Activated T-cell treated with anti-CD3 and anti-CD28 coated beads, Interleukin-2, amount 50 U/mL, for 4 hours (primary cell): ENCODE data around the gene CFAP68. TPM values are rescaled to one million over a fixed set of nuclear protein-coding genes. Genes with fewer than 3 reads are reported as not detected.

ENCODE experiments used
- ATAC-seq, 2 donors: fragments of 200-7000 bp; cut with Tn5 transposase; one replicate each; pipeline ENCODE4 v1.10.0; 2021
- DNase-seq: peaks from one replicate; pipeline ENCODE4 v3.0.0-alpha.2; 2020
- H3K27me3 Mint-ChIP-seq: one replicate; pipeline ENCODE4 v1.8.0; 2021; ENCODE audit warnings: low read depth, mixed read lengths
- H3K36me3 Mint-ChIP-seq: one replicate; pipeline ENCODE4 v1.8.0; 2022; ENCODE audit warnings: mixed read lengths; ENCODE audit not compliant: insufficient read depth
- H3K4me1 Mint-ChIP-seq: one replicate; pipeline ENCODE4 v1.8.0; 2021; ENCODE audit warnings: low read depth, mixed read lengths
- H3K4me3 Mint-ChIP-seq: one replicate; pipeline ENCODE4 v1.8.0; 2021; ENCODE audit warnings: mild to moderate bottlenecking, moderate library complexity, mixed read lengths
- H3K9me3 Mint-ChIP-seq: one replicate; pipeline ENCODE4 v1.8.0; 2021; ENCODE audit warnings: mixed read lengths
- total RNA-seq, 3 donors: library from RNA; stranded (reverse); gene quantifications; one replicate each; pipeline ENCODE4 v1.2.1, GENCODE V29; 2021

Gene CFAP68
- 10 to 100 TPM; 16.9 to 25.3 (median 17.9) TPM for total RNA-seq

- DNase-seq (peak; percentile 91), ATAC-seq (peak; percentile 90)
- H3K4me1 Mint-ChIP-seq = peaks cover 12% of the 10 kb centered on the region
- H3K9me3 Mint-ChIP-seq = no peaks in the 10 kb centered on the region
- no peaks in the 10 kb centered on the region for H3K27me3 Mint-ChIP-seq
- peaks cover 10% of the 10 kb centered on the region for H3K36me3 Mint-ChIP-seq
- peak within 1 kb of the TSS; percentile 87 for H3K4me3 Mint-ChIP-seq
Measured at GRCh38 chr11:111878849-111879636, at the start of gene CFAP68, which contains the start of gene FDXACB1. Gene CFAP68 (plus strand): TSS chr11:111879541. CDS start chr11:111879561, 20 bp downstream. Gene FDXACB1 (minus strand): TSS chr11:111879165. CDS start chr11:111879132, 33 bp downstream.

- H3K27me3 Mint-ChIP-seq = no peaks in the 10 kb centered on the region
- no peak overlapping the region for H3K4me3 Mint-ChIP-seq
- no peak for DNase-seq
- H3K36me3 Mint-ChIP-seq = peaks cover 46% of the 10 kb centered on the region
- H3K4me1 Mint-ChIP-seq = peaks cover 8% of the 10 kb centered on the region
- ATAC-seq = no peak
- H3K9me3 Mint-ChIP-seq = no peaks in the 10 kb centered on the region
Measured at GRCh38 chr11:111833524-111833923, 45.8 kb upstream of the CFAP68 start.

- ATAC-seq (no peak), DNase-seq (no peak)
- H3K27me3 Mint-ChIP-seq = no peaks in the 10 kb centered on the region
- H3K36me3 Mint-ChIP-seq = peaks cover 39% of the 10 kb centered on the region
- no peaks in the 10 kb centered on the region for H3K9me3 Mint-ChIP-seq
- H3K4me1 Mint-ChIP-seq = no peaks in the 10 kb centered on the region
- H3K4me3 Mint-ChIP-seq = no peak overlapping the region
Measured at GRCh38 chr11:111834432-111835163, 44.7 kb upstream of the CFAP68 start.

GRCh38 chr11:111835665-111836064, 43.7 kb upstream of the CFAP68 start:
- Mint-ChIP-seq H3K9me3 (no peaks in the 10 kb centered on the region), H3K4me3 (no peak overlapping the region), H3K27me3 (no peaks in the 10 kb centered on the region), H3K36me3 (peaks cover 38% of the 10 kb centered on the region), H3K4me1 (no peaks in the 10 kb centered on the region)
- no peak for DNase-seq
- ATAC-seq = no peak

GRCh38 chr11:111836162-111836561, 43.2 kb upstream of the CFAP68 start:
- H3K36me3 Mint-ChIP-seq = peaks cover 38% of the 10 kb centered on the region
- ATAC-seq (no peak), DNase-seq (no peak)
- H3K4me1 Mint-ChIP-seq = no peaks in the 10 kb centered on the region
- H3K9me3 Mint-ChIP-seq = no peaks in the 10 kb centered on the region
- no peaks in the 10 kb centered on the region for H3K27me3 Mint-ChIP-seq
- H3K4me3 Mint-ChIP-seq = no peak overlapping the region

GRCh38 chr11:111836721-111837120, 42.6 kb upstream of the CFAP68 start:
- H3K9me3 Mint-ChIP-seq = no peaks in the 10 kb centered on the region
- H3K27me3 Mint-ChIP-seq = no peaks in the 10 kb centered on the region
- no peak for ATAC-seq
- peaks cover 38% of the 10 kb centered on the region for H3K36me3 Mint-ChIP-seq
- no peak overlapping the region for H3K4me3 Mint-ChIP-seq
- no peak for DNase-seq
- H3K4me1 Mint-ChIP-seq = peaks cover 2% of the 10 kb centered on the region

GRCh38 chr11:111837366-111837891, 41.9 kb upstream of the CFAP68 start:
- Mint-ChIP-seq H3K4me1 (peaks cover 2% of the 10 kb centered on the region), H3K4me3 (no peak overlapping the region), H3K36me3 (peaks cover 37% of the 10 kb centered on the region), H3K9me3 (no peaks in the 10 kb centered on the region), H3K27me3 (no peaks in the 10 kb centered on the region)
- ATAC-seq (no peak), DNase-seq (no peak)

- ATAC-seq (no peak), DNase-seq (no peak)
- Mint-ChIP-seq H3K27me3 (no peaks in the 10 kb centered on the region), H3K36me3 (peaks cover 35% of the 10 kb centered on the region), H3K9me3 (no peaks in the 10 kb centered on the region), H3K4me1 (peaks cover 2% of the 10 kb centered on the region), H3K4me3 (no peak overlapping the region)
Measured at GRCh38 chr11:111838054-111838453, 41.3 kb upstream of the CFAP68 start.

GRCh38 chr11:111840143-111840542, 39.2 kb upstream of the CFAP68 start:
- Mint-ChIP-seq H3K4me3 (no peak overlapping the region), H3K9me3 (no peaks in the 10 kb centered on the region), H3K36me3 (peaks cover 30% of the 10 kb centered on the region), H3K27me3 (no peaks in the 10 kb centered on the region), H3K4me1 (peaks cover 2% of the 10 kb centered on the region)
- ATAC-seq (no peak), DNase-seq (no peak)

GRCh38 chr11:111841370-111842053, 37.8 kb upstream of the CFAP68 start:
- Mint-ChIP-seq H3K4me3 (no peak overlapping the region), H3K4me1 (peaks cover 2% of the 10 kb centered on the region), H3K9me3 (no peaks in the 10 kb centered on the region), H3K27me3 (no peaks in the 10 kb centered on the region), H3K36me3 (peaks cover 25% of the 10 kb centered on the region)
- ATAC-seq (peak; percentile 88 to 93), DNase-seq (peak; percentile 87)

- Mint-ChIP-seq H3K27me3 (no peaks in the 10 kb centered on the region), H3K4me3 (no peak overlapping the region), H3K4me1 (peaks cover 2% of the 10 kb centered on the region), H3K9me3 (no peaks in the 10 kb centered on the region), H3K36me3 (peaks cover 12% of the 10 kb centered on the region)
- ATAC-seq = no peak
- DNase-seq = no peak
Measured at GRCh38 chr11:111843661-111844060, 35.7 kb upstream of the CFAP68 start.

- ATAC-seq (no peak), DNase-seq (no peak)
- H3K36me3 Mint-ChIP-seq = peaks cover 16% of the 10 kb centered on the region
- H3K4me3 Mint-ChIP-seq = no peak overlapping the region
- peaks cover 2% of the 10 kb centered on the region for H3K4me1 Mint-ChIP-seq
- no peaks in the 10 kb centered on the region for H3K9me3 Mint-ChIP-seq
- no peaks in the 10 kb centered on the region for H3K27me3 Mint-ChIP-seq
Measured at GRCh38 chr11:111845276-111846028, 33.9 kb upstream of the CFAP68 start.

GRCh38 chr11:111846063-111846462, 33.3 kb upstream of the CFAP68 start:
- H3K36me3 Mint-ChIP-seq = peaks cover 17% of the 10 kb centered on the region
- no peaks in the 10 kb centered on the region for H3K27me3 Mint-ChIP-seq
- H3K4me3 Mint-ChIP-seq = no peak overlapping the region
- DNase-seq (no peak), ATAC-seq (no peak)
- peaks cover 2% of the 10 kb centered on the region for H3K4me1 Mint-ChIP-seq
- H3K9me3 Mint-ChIP-seq = no peaks in the 10 kb centered on the region

GRCh38 chr11:111846636-111847035, 32.7 kb upstream of the CFAP68 start:
- DNase-seq (no peak), ATAC-seq (no peak)
- no peaks in the 10 kb centered on the region for H3K27me3 Mint-ChIP-seq
- H3K4me1 Mint-ChIP-seq = no peaks in the 10 kb centered on the region
- H3K9me3 Mint-ChIP-seq = no peaks in the 10 kb centered on the region
- no peak overlapping the region for H3K4me3 Mint-ChIP-seq
- peaks cover 20% of the 10 kb centered on the region for H3K36me3 Mint-ChIP-seq
